HG03103 (cell line): ENCODE results near the gene KRT15.

Experiments used
- ATAC-seq: cut with Tn5 transposase; IDR thresholded peaks from one replicate; pipeline ENCODE4 v1.9.1; 2021; ENCODE audit warnings: low read depth; ENCODE audit not compliant: unreplicated experiment

Gene KRT15

DNA sequence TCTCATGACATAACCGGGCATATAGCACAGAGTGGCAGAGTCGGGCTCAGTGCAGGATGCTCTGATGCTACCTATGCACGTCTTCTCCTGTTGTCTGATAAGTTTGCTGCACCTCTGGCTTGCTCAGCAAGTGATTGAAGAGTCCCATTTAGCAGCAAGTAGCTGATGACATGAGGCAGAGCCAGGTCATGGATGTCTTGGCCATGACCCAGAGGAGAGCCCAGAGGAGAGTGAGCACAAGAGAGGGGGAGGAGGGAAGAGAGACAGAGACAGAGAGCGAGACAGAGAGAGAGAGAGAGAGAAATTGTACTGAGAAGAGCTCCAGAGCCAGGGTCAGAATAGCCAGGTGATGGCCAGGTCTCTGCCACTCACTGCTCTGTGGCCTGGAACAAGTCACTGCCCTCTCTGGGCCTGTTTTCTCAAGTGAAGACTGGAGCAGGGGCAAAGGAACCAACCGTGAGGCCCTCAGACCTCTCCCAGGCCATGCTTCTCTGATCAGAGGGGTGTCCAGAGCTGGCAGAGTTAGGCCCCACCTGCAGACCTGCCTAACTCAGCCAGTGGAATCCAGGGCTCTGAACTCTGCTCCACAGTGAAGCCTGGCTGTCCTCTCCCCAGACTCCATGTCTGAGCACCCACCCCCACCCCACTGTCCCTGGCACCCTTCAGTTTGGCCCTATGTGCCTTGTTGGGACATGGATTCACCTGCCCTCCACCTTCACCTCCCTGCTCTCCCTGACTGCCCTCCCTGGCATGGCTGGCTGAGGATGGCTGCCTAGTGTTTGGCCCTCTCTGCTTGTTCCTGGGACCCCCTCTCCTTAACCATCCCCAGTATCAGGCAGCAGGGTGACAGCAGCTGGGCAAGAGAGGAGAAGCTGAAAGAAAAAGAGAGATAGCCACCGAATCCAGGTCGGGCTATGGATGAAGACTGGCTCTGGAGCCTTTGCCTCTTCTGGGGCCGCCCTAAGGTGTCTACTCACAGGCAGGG, 33.5 kb downstream of the KRT15 start:
- no peak for ATAC-seq

DNA sequence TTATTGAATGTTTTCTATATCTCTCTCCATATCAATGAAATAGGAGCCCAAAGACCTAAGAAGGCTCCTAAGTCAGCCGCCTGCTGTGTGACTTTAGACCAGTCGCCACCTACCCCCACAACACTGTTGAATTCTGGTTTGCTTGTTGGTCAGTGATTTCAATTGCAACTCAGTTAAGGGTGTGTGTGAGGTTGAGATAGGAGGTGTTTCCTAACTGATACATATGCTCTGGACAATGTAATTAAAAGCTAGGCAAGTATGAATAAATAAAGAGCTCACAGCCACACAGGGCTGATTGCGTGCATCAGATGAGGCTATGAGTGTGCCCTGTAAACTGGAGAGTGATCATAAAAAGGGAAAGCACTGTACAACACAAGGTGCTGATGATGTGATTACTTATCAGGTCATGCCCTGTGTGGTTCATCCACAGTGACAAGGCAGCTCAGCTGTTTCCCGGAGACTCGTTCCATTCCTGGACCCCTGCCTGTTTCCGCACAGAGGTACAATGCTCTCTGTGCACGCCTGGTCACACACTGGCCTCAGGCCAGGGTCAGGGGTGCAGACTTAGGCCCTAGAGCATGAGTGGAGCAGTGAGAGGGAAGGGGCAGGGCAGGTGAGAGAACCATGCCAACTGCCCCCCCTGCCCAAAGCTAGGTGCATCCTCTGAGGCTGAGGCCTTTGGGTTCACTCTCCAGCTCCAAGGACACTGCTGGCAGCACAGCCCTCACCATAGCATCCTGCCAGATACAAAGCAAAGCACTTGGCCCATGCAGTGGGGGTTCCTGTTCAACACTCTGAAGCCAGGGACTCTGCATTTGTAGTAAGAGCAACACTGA, 34.5 kb downstream of the KRT15 start:
- no peak for ATAC-seq

DNA sequence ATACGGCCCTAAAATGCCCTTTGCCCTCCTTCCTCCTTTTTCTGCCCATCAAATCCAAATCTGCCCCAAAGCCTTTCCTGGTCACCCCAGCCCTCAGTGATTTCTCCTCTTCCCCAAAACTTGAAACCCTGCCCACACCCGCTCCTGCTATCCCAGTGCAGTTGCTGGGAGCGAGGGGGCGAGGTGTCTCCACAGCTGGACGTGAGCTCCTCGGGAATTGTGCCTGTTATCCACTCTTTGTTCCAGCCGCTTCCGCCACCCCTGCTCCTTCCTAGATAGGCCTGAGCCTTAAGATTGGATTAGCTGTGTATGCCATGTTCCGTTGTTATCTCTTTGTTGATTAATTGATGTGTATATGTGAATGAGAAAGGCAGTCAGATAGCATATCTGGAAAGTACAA, 35.2 kb downstream of the KRT15 start:
- no peak for ATAC-seq

DNA sequence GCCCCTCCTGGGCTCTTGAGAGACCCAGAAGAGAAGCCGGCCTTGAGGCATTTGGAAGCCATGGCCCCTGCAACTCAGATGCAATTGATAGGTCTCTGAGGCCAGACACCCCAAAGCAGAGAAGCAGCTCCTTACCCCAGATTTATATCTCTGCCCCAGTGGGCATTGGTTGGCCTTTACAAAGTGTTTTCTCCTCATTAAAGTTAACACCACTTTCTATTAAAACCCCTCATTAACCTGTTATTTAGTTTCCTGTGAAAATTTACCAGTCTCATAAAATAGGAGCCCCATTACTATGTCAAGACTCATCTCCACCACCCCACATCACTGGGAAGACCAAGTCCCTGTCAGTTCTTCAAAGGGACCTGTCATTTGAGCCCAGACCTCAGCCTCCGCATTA, 37.7 kb downstream of the KRT15 start, which contains the start of gene KRT35:
TSS of gene KRT35 (minus strand) at position 116 of the 400 bp plus-strand sequence. CDS start at position 62, 54 bp downstream.
- no peak for ATAC-seq

DNA sequence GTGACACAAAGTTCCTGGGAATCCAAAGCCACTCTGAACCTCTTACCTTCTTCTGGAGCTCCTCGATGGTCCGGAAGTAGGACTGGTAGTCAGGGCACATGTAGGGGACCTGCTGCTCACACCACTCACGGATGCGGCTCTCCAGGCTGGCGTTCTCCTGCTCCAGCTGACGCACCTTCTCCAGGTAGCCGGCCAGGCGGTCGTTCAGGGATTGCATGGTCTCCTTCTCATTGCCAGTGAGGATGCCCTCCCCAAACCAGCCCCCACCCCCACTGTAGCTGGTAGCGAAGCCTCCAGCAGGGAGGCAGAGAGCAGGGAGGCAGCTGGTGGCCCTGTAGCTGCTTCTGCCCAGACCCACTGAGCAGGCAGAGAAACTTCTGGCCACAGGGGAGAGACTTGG, 38.1 kb downstream of the KRT15 start:
- ATAC-seq = no peak

DNA sequence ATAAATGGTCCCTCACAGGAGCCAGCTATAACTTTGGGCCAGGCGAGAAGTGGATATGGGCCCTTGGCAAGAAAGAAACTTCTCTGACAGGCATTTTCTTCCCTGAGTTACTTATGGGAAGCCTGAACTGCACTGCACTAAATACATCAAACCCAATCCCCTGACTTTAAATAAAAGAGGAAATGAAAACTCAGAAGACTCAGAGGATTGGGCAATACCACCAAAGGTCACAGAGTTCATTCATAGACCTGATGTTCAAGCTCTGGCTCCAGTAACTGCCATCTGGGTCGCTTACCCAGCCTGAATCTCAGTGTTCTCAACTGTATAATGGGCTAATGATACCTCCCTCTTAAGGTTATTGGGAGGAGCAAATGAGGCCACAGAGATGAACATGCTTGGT, 38.6 kb downstream of the KRT15 start:
- no peak for ATAC-seq

DNA sequence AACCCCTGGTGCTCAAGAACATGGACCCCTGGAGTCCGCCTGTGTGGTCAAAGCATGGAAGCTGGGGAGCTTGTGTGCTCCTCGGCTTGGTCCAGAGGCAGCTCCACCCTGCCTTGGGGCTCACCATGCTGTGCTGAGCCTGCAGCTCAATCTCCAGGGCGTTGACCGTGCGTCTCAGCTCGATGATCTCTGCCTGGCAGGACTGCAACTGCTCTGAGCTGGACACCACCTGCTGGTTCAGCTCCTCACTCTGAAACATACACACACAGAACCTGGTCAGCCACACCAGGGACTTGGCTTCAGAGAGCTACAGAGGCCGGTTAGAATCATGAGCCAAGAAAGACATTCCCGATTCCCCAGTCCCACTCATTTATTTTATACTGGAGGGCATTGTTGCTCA, 40.5 kb downstream of the KRT15 start:
- no peak for ATAC-seq

DNA sequence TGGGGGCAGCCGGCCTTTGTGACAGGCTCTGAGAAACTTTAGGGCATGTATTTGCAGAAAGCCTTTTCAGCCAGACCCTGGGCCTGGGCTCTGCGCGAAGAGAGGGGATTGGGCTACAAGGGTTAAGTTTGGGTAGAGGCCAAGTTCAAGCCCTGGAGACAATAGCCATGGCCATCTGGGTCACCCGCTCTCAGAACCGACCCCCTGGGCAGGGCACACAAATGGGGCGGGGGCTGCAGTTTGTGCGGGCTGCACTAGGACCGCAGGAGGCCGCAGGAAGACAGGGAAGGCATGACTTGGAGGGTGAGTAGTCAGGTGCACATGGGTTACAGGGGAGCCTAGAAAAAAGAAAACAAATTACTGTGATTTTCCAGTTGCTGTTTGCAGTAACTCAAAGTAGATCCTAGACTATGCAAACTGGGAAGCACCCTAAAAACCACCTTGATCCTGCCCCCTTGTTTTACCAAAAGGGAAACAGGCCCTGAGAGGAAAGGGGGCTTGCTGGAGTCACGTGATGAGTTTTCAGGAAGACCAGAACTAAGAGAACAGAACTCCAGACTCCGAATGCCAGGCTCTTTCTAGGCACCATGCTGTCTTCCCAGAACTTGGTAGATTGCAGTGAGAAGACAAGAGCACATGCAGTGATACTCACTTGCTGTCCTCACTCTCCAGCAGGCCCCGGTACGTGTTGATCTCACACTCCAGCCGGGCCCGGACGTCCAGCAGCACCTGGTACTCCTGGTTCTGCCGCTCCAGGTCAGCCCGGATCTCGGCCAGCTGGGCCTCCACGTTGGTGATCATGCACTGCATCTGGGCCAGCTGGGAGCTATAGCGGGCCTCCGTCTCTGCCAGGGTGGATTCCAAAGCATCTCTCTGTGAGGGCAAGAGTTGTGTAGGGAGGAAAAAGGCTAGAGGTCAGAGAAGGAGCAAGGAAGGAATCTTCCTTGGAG, 41.5 kb downstream of the KRT15 start:
- no peak for ATAC-seq

DNA sequence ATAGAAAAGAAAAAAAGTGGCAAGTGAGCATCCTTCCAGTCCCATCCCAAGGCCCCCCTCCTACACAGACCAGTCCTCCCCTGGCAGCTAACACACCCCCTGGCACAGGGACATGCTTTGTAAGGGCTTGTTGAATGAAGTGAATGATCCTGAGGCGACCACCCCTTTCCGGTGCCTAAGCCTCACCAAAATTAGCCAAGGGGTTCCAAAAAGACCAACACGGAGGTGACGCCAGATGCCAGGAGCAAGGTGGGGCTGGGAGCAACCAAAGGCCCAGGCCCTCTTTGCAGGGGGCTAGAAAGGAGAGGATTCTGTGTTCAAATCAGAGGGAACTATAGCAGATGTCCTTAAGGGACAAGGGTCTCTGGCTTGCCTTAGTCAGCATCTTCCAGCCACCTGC, 43.3 kb downstream of the KRT15 start:
- ATAC-seq = no peak

DNA sequence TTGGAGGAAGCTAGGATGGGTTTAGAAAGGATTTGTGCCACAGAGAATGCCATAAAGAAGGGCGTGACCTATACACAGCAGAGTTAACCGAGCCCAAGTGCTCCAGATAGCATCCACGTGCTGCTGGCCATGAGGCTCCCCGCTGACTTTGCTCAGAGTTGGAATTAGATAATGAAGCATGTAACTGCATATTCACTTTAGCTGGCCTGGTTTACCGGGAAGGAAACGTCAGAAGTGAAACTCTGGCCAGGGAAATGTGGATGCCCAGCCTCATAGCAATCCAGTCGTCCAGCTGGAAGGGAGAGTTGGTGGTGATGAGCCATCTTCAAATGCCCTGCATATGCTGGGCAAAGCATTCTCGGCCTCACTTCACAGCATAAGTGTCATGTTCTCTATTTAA, 43.8 kb downstream of the KRT15 start:
- ATAC-seq = no peak

DNA sequence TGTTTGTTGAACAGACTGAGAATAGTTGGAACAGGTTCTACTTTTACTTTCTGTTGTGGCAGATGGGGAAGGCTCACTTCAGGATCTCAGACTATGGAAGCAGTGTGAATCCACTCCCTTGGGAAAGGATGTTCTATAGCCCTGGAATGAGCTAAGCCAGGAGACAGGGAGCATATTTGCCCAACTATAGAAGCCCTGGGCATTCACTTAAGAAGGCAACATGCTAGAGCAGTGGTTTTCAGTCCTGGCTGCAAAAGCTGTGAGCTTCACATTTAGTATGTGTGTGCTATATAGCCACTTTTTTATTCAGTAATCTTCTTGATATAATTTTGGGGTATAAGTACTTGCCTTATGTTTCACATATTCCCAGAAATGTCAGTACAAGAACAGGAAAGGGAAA, 50.3 kb downstream of the KRT15 start:
- no peak for ATAC-seq

DNA sequence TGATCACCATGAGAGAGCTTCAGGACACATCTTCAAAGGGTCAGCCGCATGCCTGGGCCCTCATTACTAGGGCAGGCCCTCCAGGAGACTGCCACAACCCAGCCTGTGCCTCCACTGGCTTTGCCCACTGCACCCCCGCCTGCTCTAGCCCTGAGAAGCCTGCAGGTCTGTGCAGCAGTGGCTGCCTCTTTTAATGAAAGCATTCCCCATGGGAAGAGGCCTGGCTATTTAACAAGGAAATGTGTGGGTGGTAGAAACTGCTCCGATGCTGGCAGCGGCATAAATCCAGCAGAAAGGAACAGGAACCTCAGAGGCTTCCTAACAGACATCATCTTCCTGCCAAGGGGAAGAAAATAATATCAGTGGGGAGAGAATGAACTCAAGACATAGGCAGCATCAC, 51.1 kb downstream of the KRT15 start:
- ATAC-seq = no peak

DNA sequence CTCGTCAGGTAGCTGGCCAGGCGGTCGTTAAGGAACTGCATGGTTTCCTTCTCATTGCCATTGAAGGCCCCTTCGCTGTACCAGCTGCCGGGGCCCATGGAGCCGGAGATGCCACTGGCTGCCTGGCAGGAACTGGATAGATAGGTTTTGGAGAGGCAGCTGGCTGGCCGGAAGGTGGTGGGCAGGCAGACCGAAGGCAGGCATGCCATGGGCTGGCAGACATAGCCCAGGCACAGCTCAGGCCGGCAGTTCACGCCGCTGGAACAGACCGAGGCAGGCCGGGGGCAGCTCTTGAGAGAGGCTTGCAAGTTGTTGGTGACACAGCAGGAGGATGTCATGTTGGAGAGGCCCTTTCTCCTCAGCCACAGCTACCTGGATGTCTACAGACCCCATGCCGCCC, 51.7 kb downstream of the KRT15 start, which contains the start of gene KRT32:
TSS of gene KRT32 (minus strand) at position 399 of the 400 bp plus-strand sequence. CDS start at position 338, 61 bp downstream.
- no peak for ATAC-seq

DNA sequence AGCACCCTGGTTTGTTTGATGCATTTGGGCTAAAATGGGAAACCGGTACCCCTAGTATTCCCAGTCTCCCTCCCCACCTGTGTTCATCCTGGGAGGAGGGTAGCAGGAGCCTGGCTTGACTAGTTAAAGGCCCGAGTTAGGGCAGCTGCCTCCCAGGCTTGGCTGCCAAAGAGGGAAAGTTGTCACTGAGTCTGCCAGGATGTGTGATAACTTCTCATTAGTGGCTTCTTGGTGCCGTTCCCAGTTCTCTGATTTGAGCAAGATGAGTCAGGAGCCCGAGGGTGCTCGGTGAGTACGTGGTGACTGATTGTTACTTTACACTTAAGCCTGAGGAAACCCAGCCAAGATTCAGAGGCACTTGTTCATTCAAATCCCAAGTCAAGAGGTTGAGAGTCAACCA, 54.0 kb downstream of the KRT15 start:
- no peak for ATAC-seq

DNA sequence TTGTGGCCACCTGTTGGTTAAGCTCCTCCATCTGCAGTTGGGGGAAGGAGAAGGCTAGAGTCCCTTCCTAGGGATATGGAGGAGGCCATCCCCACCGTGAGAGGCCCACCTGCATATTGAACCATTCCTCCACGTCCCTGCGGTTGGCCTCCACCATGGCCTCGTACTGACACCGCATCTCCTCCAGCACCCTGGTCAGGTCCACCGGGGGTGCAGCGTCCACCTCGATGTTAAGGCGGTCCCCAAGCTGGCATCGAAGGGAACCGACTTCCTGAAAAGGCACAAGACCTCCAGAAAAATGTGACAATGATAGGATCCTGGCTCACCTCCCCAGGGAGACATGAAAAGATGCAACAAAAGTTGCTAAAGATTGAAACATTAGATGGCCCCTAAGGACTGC, 54.5 kb downstream of the KRT15 start:
- ATAC-seq = no peak

DNA sequence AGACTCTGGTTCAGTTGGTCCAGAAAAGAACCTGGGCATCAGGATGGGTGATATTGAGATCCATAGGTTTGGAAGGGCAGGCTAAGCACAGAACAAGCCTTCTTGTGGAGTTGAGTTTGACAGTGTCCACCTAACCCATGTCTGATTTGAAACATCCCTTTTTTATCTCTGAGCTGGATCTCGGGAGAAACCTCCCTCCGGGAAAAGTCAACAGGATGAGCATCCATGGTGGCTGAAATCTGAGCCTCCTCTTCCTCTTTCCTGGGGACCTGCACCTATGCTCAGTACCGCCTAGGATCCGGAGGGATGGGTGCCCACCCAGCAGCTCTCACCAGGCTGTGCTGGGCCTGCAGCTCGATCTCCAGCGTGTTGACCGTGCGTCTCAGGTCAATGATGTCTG, 54.9 kb downstream of the KRT15 start:
- ATAC-seq = no peak
